Measurements from ENCODE around the gene ZMYM5.
"Not testable (repeated sequence)": the region's sequence is repeated elsewhere in the genome, so short reads cannot be mapped to it uniquely, and the experiment has no call there.

Gene ZMYM5

DNA sequence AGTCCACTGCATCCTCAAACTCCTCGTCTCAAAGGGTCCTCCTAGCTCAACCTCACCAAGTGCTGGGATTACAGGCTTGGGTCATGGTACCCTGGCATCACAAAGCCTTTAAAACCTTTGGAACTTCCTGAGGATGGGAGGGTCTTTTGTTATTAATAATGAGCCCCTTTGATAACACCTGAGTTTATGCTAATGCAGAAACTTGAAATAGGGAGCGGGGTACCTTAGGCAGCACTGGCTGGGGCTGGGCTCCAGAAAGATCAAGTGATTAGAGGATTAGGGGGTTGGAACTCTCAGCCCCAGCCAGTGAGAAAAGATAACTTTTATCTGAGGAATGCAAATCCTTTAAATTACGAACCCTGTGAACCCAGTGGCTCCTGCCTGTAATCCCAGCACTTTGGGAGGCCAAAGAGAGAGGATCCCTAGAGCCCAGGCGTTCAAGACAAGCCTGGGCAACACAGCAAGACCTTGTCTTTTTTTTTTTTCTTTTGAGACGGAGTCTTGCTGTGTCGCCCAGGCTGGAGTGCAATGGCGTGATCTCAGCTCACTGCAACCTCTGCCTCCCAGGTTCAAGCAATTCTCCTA, 71.4 kb downstream of the ZMYM5 start:
- DNase-seq (ENCODE audit: extremely low spot score): no peak
- no peak for TF ChIP-seq ZNF384 (IDR thresholded peaks at IDR 0.05)
- TF ChIP-seq FOXM1 (IDR thresholded peaks at IDR 0.05; ENCODE audit: borderline replicate concordance): no peak
- no peak for TF ChIP-seq BHLHE40 (IDR thresholded peaks at IDR 0.05; ENCODE audit: borderline replicate concordance)
- no peak for TF ChIP-seq CTBP1 (IDR thresholded peaks at IDR 0.05; ENCODE audit: borderline replicate concordance)
- no peak for TF ChIP-seq SUZ12 (IDR thresholded peaks at IDR 0.05)
- TF ChIP-seq TARDBP (IDR thresholded peaks at IDR 0.05): no peak
- no peak for TF ChIP-seq NFRKB (IDR thresholded peaks at IDR 0.05)
- TF ChIP-seq, protein P1, sequence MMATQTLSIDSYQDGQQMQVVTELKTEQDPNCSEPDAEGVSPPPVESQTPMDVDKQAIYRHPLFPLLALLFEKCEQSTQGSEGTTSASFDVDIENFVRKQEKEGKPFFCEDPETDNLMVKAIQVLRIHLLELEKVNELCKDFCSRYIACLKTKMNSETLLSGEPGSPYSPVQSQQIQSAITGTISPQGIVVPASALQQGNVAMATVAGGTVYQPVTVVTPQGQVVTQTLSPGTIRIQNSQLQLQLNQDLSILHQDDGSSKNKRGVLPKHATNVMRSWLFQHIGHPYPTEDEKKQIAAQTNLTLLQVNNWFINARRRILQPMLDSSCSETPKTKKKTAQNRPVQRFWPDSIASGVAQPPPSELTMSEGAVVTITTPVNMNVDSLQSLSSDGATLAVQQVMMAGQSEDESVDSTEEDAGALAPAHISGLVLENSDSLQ (IDR thresholded peaks at IDR 0.05): no peak
- CTCF ChIA-PET: no interaction called here
- POLR2A ChIA-PET: interaction anchor here (1.0 kb wide), 1 partner anchor 9 kb away, joined by 4 read pairs; the partner anchor contains the start of gene PSPC1

DNA sequence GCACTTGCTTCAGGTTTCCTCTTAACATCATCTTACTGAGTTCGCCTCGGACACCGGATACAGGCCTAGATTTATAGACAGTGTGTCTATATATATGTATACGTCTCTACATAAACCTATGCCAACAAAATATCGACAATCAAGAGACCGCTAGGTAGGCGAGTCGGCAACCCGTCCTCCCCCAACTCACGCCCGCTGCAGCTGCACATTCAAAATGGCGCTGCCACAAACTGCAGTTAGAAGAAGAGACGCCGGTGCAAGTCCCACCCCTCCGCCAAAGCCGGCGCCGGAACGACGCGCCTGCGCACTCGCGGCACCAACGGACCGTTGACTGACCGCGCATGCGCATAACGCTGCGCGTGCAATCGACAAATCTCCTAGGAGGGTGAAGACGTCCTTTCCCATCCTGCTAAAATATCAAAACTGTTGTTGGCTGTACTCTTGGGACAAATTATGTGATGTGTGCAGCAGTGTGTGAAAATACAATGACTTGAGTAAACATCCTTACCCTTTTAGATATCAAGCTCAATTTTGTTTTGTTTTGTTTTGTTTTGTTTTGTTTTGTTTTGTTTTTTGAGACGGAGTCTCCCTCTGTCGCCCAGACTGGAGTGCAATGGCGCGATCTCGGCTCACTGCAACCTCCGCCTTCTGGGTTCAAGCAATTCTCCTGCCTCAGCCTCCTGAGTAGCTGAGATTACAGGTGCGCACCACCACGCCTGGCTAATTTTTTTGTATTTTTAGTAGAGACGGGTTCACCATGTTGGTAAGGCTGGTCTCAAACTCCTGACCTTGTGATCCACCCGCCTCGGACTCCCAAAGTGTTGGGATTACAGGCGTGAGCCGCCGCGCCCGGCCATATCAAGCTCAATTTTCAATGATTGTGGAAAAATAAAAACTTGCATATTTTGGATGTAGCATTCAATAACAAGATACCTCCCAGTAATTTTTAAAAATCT, 80.4 kb downstream of the ZMYM5 start, which contains the start of gene PSPC1:
PSPC1 (minus strand) TSS at position 219 of the 956 bp plus-strand sequence; CDS start at position 31, 188 bp downstream.
- peak; percentile 57 for TF ChIP-seq NFRKB (IDR thresholded peaks at IDR 0.05)
- TF ChIP-seq ELF4 (IDR thresholded peaks at IDR 0.05): peak; percentile 15; the same call in 1 of the 2 replicates
- peak; percentile 51; the same call in 1 of the 2 replicates for TF ChIP-seq L3MBTL2 (conservative IDR thresholded peaks at IDR 0.05)
- POLR2A ChIA-PET: interaction anchor here (0.9 kb wide), 1 partner anchor 9 kb away, joined by 4 read pairs; no protein-coding TSS in a partner anchor
- DNase-seq (ENCODE audit: extremely low spot score): peak; percentile 91
- CTCF ChIA-PET: not testable (repeated sequence)

DNA sequence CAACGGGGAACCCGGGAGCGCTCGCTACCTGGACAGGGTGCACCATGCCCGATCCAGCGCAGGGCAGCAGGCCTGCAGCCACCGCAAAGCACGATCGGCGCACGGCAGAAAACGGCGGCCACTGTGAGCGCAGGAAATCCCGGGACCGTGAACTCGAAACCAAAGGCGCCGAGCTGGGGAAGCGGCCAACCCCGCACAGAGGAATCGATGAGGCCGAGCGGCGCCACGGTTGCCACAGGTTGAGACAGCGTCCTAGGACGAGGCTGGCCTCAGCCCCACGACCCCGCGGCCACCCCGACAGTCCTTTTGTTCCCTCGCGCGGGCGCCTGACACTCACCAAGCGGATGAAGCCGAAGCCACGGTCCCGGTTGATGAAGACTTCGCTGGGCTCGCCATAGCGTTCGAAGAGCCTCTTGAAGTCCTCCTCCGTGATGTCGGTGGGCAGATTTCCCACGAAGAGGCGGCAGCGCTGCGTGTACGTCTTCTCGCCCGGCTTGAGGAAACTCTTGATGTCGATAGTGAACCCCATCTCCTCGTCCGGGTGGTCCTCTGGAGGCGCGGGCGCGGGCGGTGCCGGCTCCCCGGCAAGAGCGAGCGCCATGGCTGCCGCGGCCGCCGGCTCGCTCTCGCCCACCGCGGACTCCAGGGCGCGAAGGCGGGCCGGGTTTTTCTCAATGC, 81.3 kb downstream of the ZMYM5 start:
- TF ChIP-seq ARNT (IDR thresholded peaks at IDR 0.05) (no peak), BHLHE40 (IDR thresholded peaks at IDR 0.05; ENCODE audit: borderline replicate concordance) (no peak), SUZ12 (IDR thresholded peaks at IDR 0.05) (no peak), TARDBP (IDR thresholded peaks at IDR 0.05) (no peak), FOXA1 (IDR thresholded peaks at IDR 0.05) (no peak), FOXM1 (IDR thresholded peaks at IDR 0.05; ENCODE audit: borderline replicate concordance) (no peak), CTBP1 (IDR thresholded peaks at IDR 0.05; ENCODE audit: borderline replicate concordance) (no peak), L3MBTL2 (conservative IDR thresholded peaks at IDR 0.05) (no peak), LEF1 (IDR thresholded peaks at IDR 0.05; ENCODE audit: borderline replicate concordance) (no peak), SP1 (IDR thresholded peaks at IDR 0.05) (no peak), ELF4 (IDR thresholded peaks at IDR 0.05) (no peak), ZNF384 (IDR thresholded peaks at IDR 0.05) (no peak), HDGF (IDR thresholded peaks at IDR 0.05; ENCODE audit: borderline replicate concordance) (no peak)
- TF ChIP-seq, protein P1 (IDR thresholded peaks at IDR 0.05): no peak
- peak; percentile 10 for DNase-seq (ENCODE audit: extremely low spot score)
- ChIA-PET CTCF (no interaction called here), POLR2A (interaction anchor here (0.7 kb wide), 1 partner anchor 22 kb away, joined by 3 read pairs; no protein-coding TSS in a partner anchor)

DNA sequence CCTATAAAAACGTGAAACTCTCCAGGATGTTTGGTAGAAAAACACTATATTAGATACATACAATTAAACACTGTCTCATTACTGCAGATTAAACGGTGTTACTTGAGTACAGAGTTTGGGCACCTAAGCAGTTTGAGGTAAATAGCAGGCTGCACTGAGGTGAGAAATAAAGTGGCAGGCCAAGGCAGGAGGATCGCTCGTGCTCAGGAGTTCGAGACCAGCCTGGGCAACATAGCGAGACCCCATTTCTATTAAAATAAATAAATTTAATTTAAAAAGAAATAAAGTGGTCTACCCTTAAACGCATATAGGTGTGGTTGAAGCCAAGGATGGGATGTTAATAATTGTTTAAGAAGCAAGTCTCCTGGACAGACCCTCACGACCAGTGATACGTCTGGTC, 81.9 kb downstream of the ZMYM5 start:
- POLR2A ChIA-PET: interaction anchor here (0.7 kb wide), 1 partner anchor 21 kb away, joined by 3 read pairs; no protein-coding TSS in a partner anchor
- no peak for TF ChIP-seq FOXM1 (IDR thresholded peaks at IDR 0.05; ENCODE audit: borderline replicate concordance)
- DNase-seq (ENCODE audit: extremely low spot score): no peak
- CTCF ChIA-PET: interaction anchor here (1.0 kb wide), 1 partner anchor 32 kb away, joined by 6 read pairs; no protein-coding TSS in a partner anchor

DNA sequence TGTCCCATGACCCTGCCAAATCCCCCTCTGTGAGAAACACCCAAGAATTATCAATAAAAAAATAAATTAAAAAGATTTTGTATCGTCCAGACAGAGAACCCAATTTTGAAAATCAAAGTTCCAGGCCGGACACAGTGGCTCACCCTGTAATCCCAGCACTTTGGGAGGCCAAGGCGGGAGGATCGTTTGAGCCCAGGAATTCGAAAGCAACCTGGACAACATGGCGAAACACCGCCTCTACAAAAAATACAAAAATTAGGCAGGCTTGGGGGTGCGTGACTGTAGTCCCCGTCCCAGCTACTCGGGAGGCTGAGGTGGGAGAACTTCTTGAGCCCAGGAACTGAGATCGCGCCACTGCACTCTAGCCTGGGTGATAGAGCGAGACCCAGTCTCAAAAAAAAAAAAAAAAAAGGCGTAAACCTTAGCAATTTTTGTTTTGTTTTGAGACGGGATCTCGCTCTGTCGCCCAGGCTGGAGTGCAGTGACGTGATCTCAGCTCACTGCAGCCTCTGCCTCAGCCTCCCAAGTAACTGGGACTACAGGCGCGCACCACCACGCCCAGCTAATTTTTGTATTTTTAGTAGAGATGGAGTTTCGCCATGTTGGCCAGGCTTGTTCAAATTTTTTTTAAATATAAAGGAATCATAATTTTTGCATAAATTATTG, 82.6 kb downstream of the ZMYM5 start:
- POLR2A ChIA-PET: not testable (repeated sequence)

More for the DNA sequence above, 82.6 kb downstream of the ZMYM5 start:
- DNase-seq (ENCODE audit: extremely low spot score): not testable (repeated sequence)
- CTCF ChIA-PET: interaction anchor here (1.0 kb wide), 1 partner anchor 32 kb away, joined by 6 read pairs; no protein-coding TSS in a partner anchor
